WTC11 (cell line): ENCODE results near the gene XKR7. TPM values are rescaled to one million over a fixed set of nuclear protein-coding genes. Genes with fewer than 3 reads are reported as not detected.
A peak's percentile ranks its signal among the peaks of the same experiment; 100 is the strongest.

ENCODE experiments used
- ATAC-seq: fragments of 200-7000 bp; cut with Tn5 transposase; 2 replicates; pipeline ENCODE4 v1.10.0; 2021; ENCODE audit warnings: mild to moderate bottlenecking, moderate library complexity
- CTCF ChIA-PET: fragments of 300-600 bp; sonication (Branson Sonifier 250); formaldehyde crosslinking; loops from one replicate; lab custom pipeline; 2021; ENCODE audit warnings: antibody characterized with exemption; lab: Charles Lee
- POLR2A ChIA-PET: fragments of 350-600 bp; sonication (Branson Sonifier 250); formaldehyde crosslinking; loops from one replicate; lab custom pipeline; 2021; ENCODE audit warnings: antibody characterized with exemption; lab: Charles Lee
- DNase-seq: peaks from one replicate; pipeline ENCODE4 v3.0.0; 2021; ENCODE audit warnings: low spot score
- H3K27ac Mint-ChIP-seq: 2 replicates; pipeline ENCODE4 v1.8.0; 2021; ENCODE audit warnings: mixed read lengths
- H3K27me3 Mint-ChIP-seq: 2 replicates; pipeline ENCODE4 v1.8.0; 2021; ENCODE audit warnings: low read depth, mild to moderate bottlenecking, moderate library complexity, mixed read lengths
- H3K36me3 Mint-ChIP-seq: 2 replicates; pipeline ENCODE4 v1.8.0; 2021; ENCODE audit warnings: mixed read lengths
- H3K4me1 Mint-ChIP-seq: 2 replicates; pipeline ENCODE4 v1.8.0; 2022; ENCODE audit warnings: mixed read lengths
- H3K4me3 Mint-ChIP-seq: 2 replicates; pipeline ENCODE4 v1.8.0; 2021; ENCODE audit warnings: mild to moderate bottlenecking, moderate library complexity, mixed read lengths
- H3K9me3 Mint-ChIP-seq: 2 replicates; pipeline ENCODE4 v1.8.0; 2021; ENCODE audit warnings: mixed read lengths
- ATF2 ChIP-seq: sonication (generic); formaldehyde crosslinking; IDR thresholded peaks from 2 replicates; pipeline ENCODE4 v1.8.1; 2022; ENCODE audit warnings: low read depth, missing genetic modification reagents, borderline replicate concordance
- CREB1 ChIP-seq: sonication (generic); formaldehyde crosslinking; IDR thresholded peaks from 2 replicates; pipeline ENCODE4 v1.8.0; 2023; ENCODE audit warnings: mild to moderate bottlenecking, missing genetic modification reagents
- CREM ChIP-seq: sonication (generic); formaldehyde crosslinking; IDR thresholded peaks from 2 replicates; pipeline ENCODE4 v1.8.1; 2022; ENCODE audit warnings: mild to moderate bottlenecking, missing genetic modification reagents, moderate library complexity
- E2F5 ChIP-seq: sonication (generic); formaldehyde crosslinking; IDR thresholded peaks from 2 replicates; pipeline ENCODE4 v1.8.1; 2022; ENCODE audit warnings: mild to moderate bottlenecking, moderate library complexity, missing genetic modification reagents
- GTF2I ChIP-seq: fragments of 250-450 bp; sonication (Bioruptor Pico); conservative IDR thresholded peaks from 2 replicates; pipeline ENCODE4 v1.4.0; 2021; ENCODE audit warnings: mild to moderate bottlenecking
- HMGA2 ChIP-seq: fragments of 250-450 bp; sonication (Bioruptor Pico); IDR thresholded peaks from 2 replicates; pipeline ENCODE4 v1.4.0; 2021; ENCODE audit warnings: mild to moderate bottlenecking, moderate library complexity
- IRF2 ChIP-seq: sonication (generic); formaldehyde crosslinking; IDR thresholded peaks from 2 replicates; pipeline ENCODE4 v1.8.0; 2022; ENCODE audit warnings: low read depth, missing genetic modification reagents, borderline replicate concordance
- KAT7 ChIP-seq: sonication (generic); formaldehyde crosslinking; IDR thresholded peaks from 2 replicates; pipeline ENCODE4 v1.8.1; 2023; ENCODE audit warnings: missing genetic modification reagents, mild to moderate bottlenecking, borderline replicate concordance
- MXD4 ChIP-seq: fragments of 250-450 bp; sonication (Bioruptor Pico); IDR thresholded peaks from 2 replicates; pipeline ENCODE4 v1.8.0; 2021; ENCODE audit warnings: mild to moderate bottlenecking, moderate library complexity, borderline replicate concordance
- MYBL2 ChIP-seq: sonication (generic); formaldehyde crosslinking; IDR thresholded peaks from 2 replicates; pipeline ENCODE4 v1.8.1; 2023; ENCODE audit warnings: mild to moderate bottlenecking, moderate library complexity, missing genetic modification reagents
- NFATC4 ChIP-seq: fragments of 250-450 bp; sonication (Bioruptor Pico); IDR thresholded peaks from 2 replicates; pipeline ENCODE4 v1.9.0; 2021; ENCODE audit warnings: mild to moderate bottlenecking
- NFE2L1 ChIP-seq: sonication (generic); formaldehyde crosslinking; IDR thresholded peaks from 2 replicates; pipeline ENCODE4 v1.8.1; 2023; ENCODE audit warnings: missing genetic modification reagents
- NR1H2 ChIP-seq: sonication (generic); formaldehyde crosslinking; IDR thresholded peaks from 2 replicates; pipeline ENCODE4 v1.9.0; 2021; ENCODE audit warnings: mild to moderate bottlenecking, moderate library complexity, missing genetic modification reagents
- RORB ChIP-seq: fragments of 250-450 bp; sonication (Bioruptor Pico); IDR thresholded peaks from 2 replicates; pipeline ENCODE4 v1.9.0; 2021; ENCODE audit warnings: mild to moderate bottlenecking
- SOX15 ChIP-seq: fragments of 250-450 bp; sonication (Bioruptor Pico); IDR thresholded peaks from 2 replicates; pipeline ENCODE4 v1.9.0; 2021; ENCODE audit warnings: mild to moderate bottlenecking
- SP1 ChIP-seq: sonication (generic); formaldehyde crosslinking; conservative IDR thresholded peaks from 2 replicates; pipeline ENCODE4 v1.8.1; 2022; ENCODE audit warnings: missing genetic modification reagents
- TEAD4 ChIP-seq: sonication (generic); formaldehyde crosslinking; IDR thresholded peaks from 2 replicates; pipeline ENCODE4 v1.8.0; 2022; ENCODE audit warnings: mild to moderate bottlenecking, missing genetic modification reagents
- ZBTB21 ChIP-seq: sonication (generic); formaldehyde crosslinking; IDR thresholded peaks from 2 replicates; pipeline ENCODE4 v1.8.1; 2023; ENCODE audit warnings: mild to moderate bottlenecking, missing genetic modification reagents, borderline replicate concordance
- ZNF121 ChIP-seq: sonication (generic); formaldehyde crosslinking; IDR thresholded peaks from 2 replicates; pipeline ENCODE4 v1.8.0; 2023; ENCODE audit warnings: missing genetic modification reagents
- ZNF219 ChIP-seq: sonication (generic); formaldehyde crosslinking; IDR thresholded peaks from 2 replicates; pipeline ENCODE4 v1.8.0; 2023; ENCODE audit warnings: missing genetic modification reagents, mild to moderate bottlenecking, borderline replicate concordance
- ZNF671 ChIP-seq: fragments of 250-450 bp; sonication (Bioruptor Pico); IDR thresholded peaks from 2 replicates; pipeline ENCODE4 v1.8.0; 2021; ENCODE audit warnings: mild to moderate bottlenecking
- total RNA-seq: library from RNA; stranded (reverse); gene quantifications from 3 replicates; pipeline ENCODE4 v1.2.3, GENCODE V29; 2021
- TF ChIP-seq, protein P1 (sequence below): fragments of 250-450 bp; sonication (Bioruptor Pico); IDR thresholded peaks from 2 replicates; pipeline ENCODE4 v1.9.0; 2021; ENCODE audit warnings: mild to moderate bottlenecking, borderline replicate concordance
- TF ChIP-seq, protein P2 (sequence below): sonication (generic); formaldehyde crosslinking; IDR thresholded peaks from 2 replicates; pipeline ENCODE4 v1.8.0; 2022; ENCODE audit warnings: mild to moderate bottlenecking, missing genetic modification reagents
- TF ChIP-seq, protein P3 (sequence below): sonication (generic); formaldehyde crosslinking; IDR thresholded peaks from 2 replicates; pipeline ENCODE4 v1.8.1; 2022; ENCODE audit warnings: mild to moderate bottlenecking, missing genetic modification reagents, moderate library complexity, borderline replicate concordance
- TF ChIP-seq, protein P4 (sequence below): sonication (generic); formaldehyde crosslinking; IDR thresholded peaks from 2 replicates; pipeline ENCODE4 v1.8.0; 2023; ENCODE audit warnings: mild to moderate bottlenecking, missing genetic modification reagents

XKR7 gene
- total RNA-seq, 1 experiment from 2014 or later: 2.5 TPM

DNA sequence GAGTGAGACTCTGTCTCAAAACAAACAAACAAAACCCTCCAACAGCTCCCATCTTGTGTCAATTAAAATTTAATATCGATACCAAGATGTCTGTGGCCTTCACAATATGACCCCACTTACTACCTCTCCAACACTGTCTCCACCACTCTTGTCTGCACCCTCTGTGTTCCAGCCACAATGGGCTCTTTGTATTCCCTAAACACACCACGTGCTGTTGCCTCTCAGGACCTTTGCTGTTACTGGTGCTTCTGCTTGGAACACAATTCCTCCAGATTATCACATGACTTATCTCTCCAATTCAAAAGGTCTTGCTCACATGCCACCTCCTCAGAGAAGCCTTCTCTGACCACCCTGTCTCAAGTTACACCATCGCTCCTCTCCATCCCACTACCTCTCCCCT, 78.0 kb downstream of the XKR7 start:
- POLR2A ChIA-PET: no interaction called here
- Mint-ChIP-seq H3K4me3 (no peak overlapping the region), H3K27ac (no peak overlapping the region), H3K27me3 (peaks cover 36% of the 10 kb centered on the region), H3K4me1 (peaks cover 13% of the 10 kb centered on the region), H3K9me3 (no peaks in the 10 kb centered on the region), H3K36me3 (no peaks in the 10 kb centered on the region)
- CTCF ChIA-PET: no interaction called here
- DNase-seq (no peak), ATAC-seq (no peak)
- TF ChIP-seq NR1H2 (CRISPR knock-in tag) (no peak), CREB1 (CRISPR knock-in tag) (no peak), ZBTB21 (CRISPR knock-in tag) (no peak), NFATC4 (no peak), ZNF219 (CRISPR knock-in tag) (no peak), ATF2 (no peak), NFE2L1 (CRISPR knock-in tag) (no peak), KAT7 (no peak), SP1 (no peak), ZNF121 (CRISPR knock-in tag) (no peak), E2F5 (no peak), HMGA2 (CRISPR knock-in tag) (no peak), RORB (CRISPR knock-in tag) (no peak), MYBL2 (CRISPR knock-in tag) (no peak)

DNA sequence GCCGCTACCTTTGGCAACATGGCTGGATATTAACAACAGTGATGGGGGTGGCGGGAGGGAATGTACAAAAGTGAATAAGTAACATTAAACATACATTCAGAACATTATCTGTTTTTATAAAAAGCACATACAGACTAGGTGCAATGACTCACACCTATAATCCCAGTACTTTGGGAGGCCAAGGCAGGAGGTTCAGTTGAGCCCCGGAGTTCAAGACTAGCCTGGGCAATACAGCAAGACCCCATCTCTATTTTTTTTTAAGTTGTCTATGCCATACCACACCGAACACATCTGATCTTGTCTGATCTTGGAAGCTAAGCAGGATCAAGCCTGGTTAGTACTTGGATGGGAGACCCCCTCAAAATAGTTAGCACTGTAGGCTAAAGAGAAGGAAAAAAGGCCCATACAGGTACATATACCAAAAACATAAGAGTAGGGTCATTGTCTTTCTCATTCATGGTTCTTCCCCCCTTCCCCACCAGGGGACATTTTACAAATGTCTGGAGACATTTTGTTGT, 82.4 kb downstream of the XKR7 start:
- H3K36me3 Mint-ChIP-seq: no peaks in the 10 kb centered on the region
- H3K27ac Mint-ChIP-seq: no peak overlapping the region
- POLR2A ChIA-PET: no interaction called here
- DNase-seq (no peak), ATAC-seq (no peak)
- CTCF ChIA-PET: interaction anchor here (1.0 to 2.1 kb wide), 4 partner anchors 16 to 41 kb away, joined by 3 to 9 read pairs (median 6); no protein-coding TSS in a partner anchor
- H3K27me3 Mint-ChIP-seq: peaks cover 71% of the 10 kb centered on the region
- H3K4me3 Mint-ChIP-seq: peak overlapping the region; percentile 85; the same call in 1 of the 2 replicates
- no peaks in the 10 kb centered on the region for H3K9me3 Mint-ChIP-seq
- peaks cover 17% of the 10 kb centered on the region for H3K4me1 Mint-ChIP-seq
- no peak for TF ChIP-seq MXD4 (CRISPR knock-in tag)
- 0 out of 2 replicates have a peak, but pooled peaks have one; percentile 21 for TF ChIP-seq GTF2I (CRISPR knock-in tag)
- TF ChIP-seq, protein P1, sequence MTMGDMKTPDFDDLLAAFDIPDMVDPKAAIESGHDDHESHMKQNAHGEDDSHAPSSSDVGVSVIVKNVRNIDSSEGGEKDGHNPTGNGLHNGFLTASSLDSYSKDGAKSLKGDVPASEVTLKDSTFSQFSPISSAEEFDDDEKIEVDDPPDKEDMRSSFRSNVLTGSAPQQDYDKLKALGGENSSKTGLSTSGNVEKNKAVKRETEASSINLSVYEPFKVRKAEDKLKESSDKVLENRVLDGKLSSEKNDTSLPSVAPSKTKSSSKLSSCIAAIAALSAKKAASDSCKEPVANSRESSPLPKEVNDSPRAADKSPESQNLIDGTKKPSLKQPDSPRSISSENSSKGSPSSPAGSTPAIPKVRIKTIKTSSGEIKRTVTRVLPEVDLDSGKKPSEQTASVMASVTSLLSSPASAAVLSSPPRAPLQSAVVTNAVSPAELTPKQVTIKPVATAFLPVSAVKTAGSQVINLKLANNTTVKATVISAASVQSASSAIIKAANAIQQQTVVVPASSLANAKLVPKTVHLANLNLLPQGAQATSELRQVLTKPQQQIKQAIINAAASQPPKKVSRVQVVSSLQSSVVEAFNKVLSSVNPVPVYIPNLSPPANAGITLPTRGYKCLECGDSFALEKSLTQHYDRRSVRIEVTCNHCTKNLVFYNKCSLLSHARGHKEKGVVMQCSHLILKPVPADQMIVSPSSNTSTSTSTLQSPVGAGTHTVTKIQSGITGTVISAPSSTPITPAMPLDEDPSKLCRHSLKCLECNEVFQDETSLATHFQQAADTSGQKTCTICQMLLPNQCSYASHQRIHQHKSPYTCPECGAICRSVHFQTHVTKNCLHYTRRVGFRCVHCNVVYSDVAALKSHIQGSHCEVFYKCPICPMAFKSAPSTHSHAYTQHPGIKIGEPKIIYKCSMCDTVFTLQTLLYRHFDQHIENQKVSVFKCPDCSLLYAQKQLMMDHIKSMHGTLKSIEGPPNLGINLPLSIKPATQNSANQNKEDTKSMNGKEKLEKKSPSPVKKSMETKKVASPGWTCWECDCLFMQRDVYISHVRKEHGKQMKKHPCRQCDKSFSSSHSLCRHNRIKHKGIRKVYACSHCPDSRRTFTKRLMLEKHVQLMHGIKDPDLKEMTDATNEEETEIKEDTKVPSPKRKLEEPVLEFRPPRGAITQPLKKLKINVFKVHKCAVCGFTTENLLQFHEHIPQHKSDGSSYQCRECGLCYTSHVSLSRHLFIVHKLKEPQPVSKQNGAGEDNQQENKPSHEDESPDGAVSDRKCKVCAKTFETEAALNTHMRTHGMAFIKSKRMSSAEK (CRISPR knock-in tag): no peak
- no peak for TF ChIP-seq SOX15 (CRISPR knock-in tag)
- TF ChIP-seq, protein P2, sequence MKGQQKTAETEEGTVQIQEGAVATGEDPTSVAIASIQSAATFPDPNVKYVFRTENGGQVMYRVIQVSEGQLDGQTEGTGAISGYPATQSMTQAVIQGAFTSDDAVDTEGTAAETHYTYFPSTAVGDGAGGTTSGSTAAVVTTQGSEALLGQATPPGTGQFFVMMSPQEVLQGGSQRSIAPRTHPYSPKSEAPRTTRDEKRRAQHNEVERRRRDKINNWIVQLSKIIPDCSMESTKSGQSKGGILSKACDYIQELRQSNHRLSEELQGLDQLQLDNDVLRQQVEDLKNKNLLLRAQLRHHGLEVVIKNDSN (CRISPR knock-in tag): no peak
- TF ChIP-seq ZNF671: no peak
- TF ChIP-seq E2F5: no peak
- no peak for TF ChIP-seq NFATC4
- peak; percentile 96 for TF ChIP-seq ZNF121 (CRISPR knock-in tag)
- TF ChIP-seq RORB (CRISPR knock-in tag): no peak
- TF ChIP-seq, protein P3, sequence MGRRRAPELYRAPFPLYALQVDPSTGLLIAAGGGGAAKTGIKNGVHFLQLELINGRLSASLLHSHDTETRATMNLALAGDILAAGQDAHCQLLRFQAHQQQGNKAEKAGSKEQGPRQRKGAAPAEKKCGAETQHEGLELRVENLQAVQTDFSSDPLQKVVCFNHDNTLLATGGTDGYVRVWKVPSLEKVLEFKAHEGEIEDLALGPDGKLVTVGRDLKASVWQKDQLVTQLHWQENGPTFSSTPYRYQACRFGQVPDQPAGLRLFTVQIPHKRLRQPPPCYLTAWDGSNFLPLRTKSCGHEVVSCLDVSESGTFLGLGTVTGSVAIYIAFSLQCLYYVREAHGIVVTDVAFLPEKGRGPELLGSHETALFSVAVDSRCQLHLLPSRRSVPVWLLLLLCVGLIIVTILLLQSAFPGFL (CRISPR knock-in tag): no peak
- no peak for TF ChIP-seq TEAD4 (CRISPR knock-in tag)
- TF ChIP-seq, protein P4, sequence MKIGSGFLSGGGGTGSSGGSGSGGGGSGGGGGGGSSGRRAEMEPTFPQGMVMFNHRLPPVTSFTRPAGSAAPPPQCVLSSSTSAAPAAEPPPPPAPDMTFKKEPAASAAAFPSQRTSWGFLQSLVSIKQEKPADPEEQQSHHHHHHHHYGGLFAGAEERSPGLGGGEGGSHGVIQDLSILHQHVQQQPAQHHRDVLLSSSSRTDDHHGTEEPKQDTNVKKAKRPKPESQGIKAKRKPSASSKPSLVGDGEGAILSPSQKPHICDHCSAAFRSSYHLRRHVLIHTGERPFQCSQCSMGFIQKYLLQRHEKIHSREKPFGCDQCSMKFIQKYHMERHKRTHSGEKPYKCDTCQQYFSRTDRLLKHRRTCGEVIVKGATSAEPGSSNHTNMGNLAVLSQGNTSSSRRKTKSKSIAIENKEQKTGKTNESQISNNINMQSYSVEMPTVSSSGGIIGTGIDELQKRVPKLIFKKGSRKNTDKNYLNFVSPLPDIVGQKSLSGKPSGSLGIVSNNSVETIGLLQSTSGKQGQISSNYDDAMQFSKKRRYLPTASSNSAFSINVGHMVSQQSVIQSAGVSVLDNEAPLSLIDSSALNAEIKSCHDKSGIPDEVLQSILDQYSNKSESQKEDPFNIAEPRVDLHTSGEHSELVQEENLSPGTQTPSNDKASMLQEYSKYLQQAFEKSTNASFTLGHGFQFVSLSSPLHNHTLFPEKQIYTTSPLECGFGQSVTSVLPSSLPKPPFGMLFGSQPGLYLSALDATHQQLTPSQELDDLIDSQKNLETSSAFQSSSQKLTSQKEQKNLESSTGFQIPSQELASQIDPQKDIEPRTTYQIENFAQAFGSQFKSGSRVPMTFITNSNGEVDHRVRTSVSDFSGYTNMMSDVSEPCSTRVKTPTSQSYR (CRISPR knock-in tag): no peak
- TF ChIP-seq CREM: no peak
- TF ChIP-seq IRF2 (CRISPR knock-in tag): no peak
